Adrenal gland (tissue), 12 donors: Measurements from ENCODE around the gene TAS1R1. TPM values are rescaled to one million over a fixed set of nuclear protein-coding genes. Genes with fewer than 3 reads are reported as not detected.

Source experiments
- DNase-seq, 7 donors: peaks; one replicate each; pipeline ENCODE4 v3.0.0-alpha.2; 2019 to 2020
- H3K27ac ChIP-seq, 5 donors: fragments of 200-600 bp; sonication (generic) in 4 of 5; 1 replicate in 3 of 5; 2 replicates in 2 of 5; pipeline versions ENCODE4 v1.5.1 to v1.8.0; 2016 to 2020; ENCODE audit warnings: mild to moderate bottlenecking in 1 of 5
- H3K27me3 ChIP-seq: fragments of 200-600 bp; 2 replicates; pipeline ENCODE4 v1.8.0; 2021
- H3K36me3 ChIP-seq, 2 donors: fragments of 200-600 bp; replicated peaks in 1 of 2; 1 replicate in 1 of 2; 2 replicates in 1 of 2; pipeline versions ENCODE4 v1.5.1 to v1.8.0; 2018 to 2022
- H3K4me1 ChIP-seq, 2 donors: fragments of 200-600 bp; replicated peaks in 1 of 2; 1 replicate in 1 of 2; 2 replicates in 1 of 2; pipeline versions ENCODE4 v1.5.1 to v1.8.0; 2018 to 2021
- H3K4me3 ChIP-seq, 4 donors: fragments of 200-600 bp; sonication (generic) in 3 of 4; one replicate each; pipeline ENCODE4 v1.5.1; 2016 to 2018
- H3K9me3 ChIP-seq, 3 donors: fragments of 200-600 bp; sonication (generic) in 1 of 3; replicated peaks in 1 of 3; 1 replicate in 2 of 3; 2 replicates in 1 of 3; pipeline versions ENCODE4 v1.5.1 to v1.8.0; 2016 to 2021
- POLR2A ChIP-seq, 2 donors: fragments of 450-650 bp; IDR thresholded peaks; one replicate each; pipeline ENCODE4 v1.6.1; 2017; ENCODE audit warnings: antibody characterized with exemption in 2 of 2, mild to moderate bottlenecking in 2 of 2, moderate library complexity in 1 of 2
- WGBS, 4 donors: extraction: QIAGEN DNeasy Blood & Tissue Kit in 2 of 4; methylation state at CpG; one replicate each; pipeline versions ENCODE4 v1.1.5 to v1.1.7; 2013 to 2017; 5-methylcytosine and 5-hydroxymethylcytosine counted together
- intact Hi-C, 2 donors: fragments of 100-400 bp; cut with DNase I; formaldehyde crosslinking; loops; one replicate each; pipeline versions ENCODE4 v1.14.1 to v1.15.0; 2022 to 2023
- polyA plus RNA-seq, 3 donors: library from polyadenylated mRNA; stranded (reverse); fragments of 200-250 nt in 2 of 3; fragments of 350-450 nt in 1 of 3; fragmentation: Illumina TruSeq in 1 of 3; extraction: RNeasy Lipid Tissue Mini Kit (QIAGEN cat#74804) in 1 of 3; gene quantifications; one replicate each; pipeline ENCODE4 v1.2.3, GENCODE V29; 2013 to 2014
- total RNA-seq, 9 donors: library from RNA; depleted of rRNA in 4 of 9; stranded (reverse); fragments of >200 nt in 4 of 9; fragments of 120-200 nt in 1 of 9; fragmentation: NEBNext Ultra II Directional in 1 of 9; extraction: Animal tissue kit (Norgen Biotek cat#: 25700) in 1 of 9; gene quantifications; one replicate each; pipeline versions ENCODE4 v1.1.0 to v1.2.4, GENCODE V29; 2013 to 2023
- TF ChIP-seq, protein P1 (sequence below), 6 experiments: fragments of 450-650 bp in 4 of 6; fragments of 200-600 bp in 2 of 6; sonication (generic) in 1 of 6; IDR thresholded peaks; 1 replicate in 5 of 6; 2 replicates in 1 of 6; pipeline versions ENCODE4 v1.5.1 to v1.8.0; 2016 to 2021; ENCODE audit warnings: antibody characterized with exemption in 6 of 6, mild to moderate bottlenecking in 2 of 6, moderate library complexity in 1 of 6
- donor health status: healthy with polysubstance abuse.
- donor health status: Bipolar disorder and iron deficiency.
- donor health status: DM: yes; HTN: yes; CAD: no.
- donor health status: DM: no; HTN: no; CAD: no.
- donor health status: DM: no; HTN: no; CAD: no.
- donor health status: DM: yes; HTN: yes; CAD: no.

TAS1R1 gene
- total and polyA plus RNA-seq, 12 donors: 0.11 to 0.83 (median 0.40) TPM; not detected in 5

DNA sequence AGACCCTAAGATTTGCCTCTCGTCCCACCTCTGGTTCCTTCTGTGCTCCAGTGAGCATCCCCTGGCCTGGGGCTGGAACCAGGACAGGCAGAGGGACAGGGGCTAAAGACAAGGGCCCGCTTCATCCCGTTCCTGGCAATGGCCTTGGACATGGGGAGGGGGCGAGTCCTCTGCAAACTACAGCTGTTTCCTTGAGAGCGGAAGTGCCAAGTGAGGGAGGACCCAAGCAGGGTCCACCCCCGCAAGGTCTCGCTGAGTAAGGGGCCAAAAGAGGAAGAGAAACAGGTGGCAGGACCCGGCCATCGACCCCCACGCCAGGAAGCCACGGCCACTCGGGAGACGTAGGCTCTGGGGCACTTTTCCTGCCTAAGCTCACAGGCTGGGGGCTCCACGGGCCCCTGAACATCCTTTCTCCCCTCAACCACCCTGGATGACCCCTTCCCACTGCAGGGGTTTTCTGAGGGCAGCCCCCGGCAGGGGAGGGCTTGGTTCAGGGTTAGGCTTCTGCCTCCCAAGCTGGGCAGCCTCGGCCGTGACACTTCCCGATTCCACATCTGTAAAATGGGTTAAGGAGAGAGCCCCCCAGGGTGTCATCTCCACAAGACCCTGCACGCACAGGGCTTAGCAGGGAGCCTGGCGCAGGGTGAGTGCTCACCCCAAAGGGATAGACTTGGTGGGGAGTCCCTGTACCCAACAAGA, 45.7 kb upstream of the TAS1R1 start:
- DNase-seq: no peak
- intact Hi-C loops: no loop called here
- Histone ChIP-seq H3K4me1 (peaks cover 0 to 25% of the 10 kb centered on the region in 2 donors), H3K4me3 (no peak overlapping the region), H3K27me3 (no peaks in the 10 kb centered on the region), H3K9me3 (no peaks in the 10 kb centered on the region), H3K36me3 (no peaks in the 10 kb centered on the region), H3K27ac (peak overlapping the region in 1 of 5 donors; percentile 26)
- TF ChIP-seq, protein P1, sequence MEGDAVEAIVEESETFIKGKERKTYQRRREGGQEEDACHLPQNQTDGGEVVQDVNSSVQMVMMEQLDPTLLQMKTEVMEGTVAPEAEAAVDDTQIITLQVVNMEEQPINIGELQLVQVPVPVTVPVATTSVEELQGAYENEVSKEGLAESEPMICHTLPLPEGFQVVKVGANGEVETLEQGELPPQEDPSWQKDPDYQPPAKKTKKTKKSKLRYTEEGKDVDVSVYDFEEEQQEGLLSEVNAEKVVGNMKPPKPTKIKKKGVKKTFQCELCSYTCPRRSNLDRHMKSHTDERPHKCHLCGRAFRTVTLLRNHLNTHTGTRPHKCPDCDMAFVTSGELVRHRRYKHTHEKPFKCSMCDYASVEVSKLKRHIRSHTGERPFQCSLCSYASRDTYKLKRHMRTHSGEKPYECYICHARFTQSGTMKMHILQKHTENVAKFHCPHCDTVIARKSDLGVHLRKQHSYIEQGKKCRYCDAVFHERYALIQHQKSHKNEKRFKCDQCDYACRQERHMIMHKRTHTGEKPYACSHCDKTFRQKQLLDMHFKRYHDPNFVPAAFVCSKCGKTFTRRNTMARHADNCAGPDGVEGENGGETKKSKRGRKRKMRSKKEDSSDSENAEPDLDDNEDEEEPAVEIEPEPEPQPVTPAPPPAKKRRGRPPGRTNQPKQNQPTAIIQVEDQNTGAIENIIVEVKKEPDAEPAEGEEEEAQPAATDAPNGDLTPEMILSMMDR (IDR thresholded peaks at IDR 0.05): no peak
- TF ChIP-seq POLR2A (IDR thresholded peaks at IDR 0.05): no peak
- 67 to 85% (median 74%) methylated on average over 5 to 20 of the region's 20 CpGs for WGBS, 4 donors

DNA sequence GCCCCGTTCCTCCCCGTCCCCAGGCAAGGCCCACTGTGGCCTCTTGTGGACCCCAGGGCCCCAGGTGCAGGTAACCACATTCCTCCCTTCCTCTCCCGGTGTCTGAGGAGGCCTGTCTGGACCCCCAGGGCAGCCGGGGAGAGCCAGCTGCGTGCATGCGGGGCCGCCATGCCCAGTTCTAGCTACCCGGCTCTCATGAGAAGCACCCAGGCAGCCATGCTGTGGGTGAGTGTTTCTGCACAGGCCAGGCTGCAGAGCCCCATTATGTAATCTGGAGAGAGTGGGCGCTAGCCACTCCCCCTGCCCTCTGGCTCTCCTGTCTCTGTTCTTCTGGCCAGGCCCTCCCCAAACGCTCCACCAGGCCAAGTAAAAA, 45.2 kb upstream of the TAS1R1 start:
- no peak for TF ChIP-seq POLR2A (IDR thresholded peaks at IDR 0.05)
- TF ChIP-seq, protein P1 (IDR thresholded peaks at IDR 0.05): no peak
- no peak overlapping the region for H3K4me3 ChIP-seq
- peaks cover 0 to 25% of the 10 kb centered on the region in 2 donors for H3K4me1 ChIP-seq
- peak overlapping the region in 1 of 5 donors; percentile 26 for H3K27ac ChIP-seq
- H3K36me3 ChIP-seq: no peaks in the 10 kb centered on the region
- H3K9me3 ChIP-seq: no peaks in the 10 kb centered on the region
- 71 to 81% (median 81%) methylated on average over 8 to 10 of the region's 10 CpGs; no CpG with 5 or more reads in 1 of the 4 donors for WGBS, 4 donors
- DNase-seq: peak in 2 of 7 donors; percentile 30 to 41
- intact Hi-C loops: no loop called here
- H3K27me3 ChIP-seq: no peaks in the 10 kb centered on the region

DNA sequence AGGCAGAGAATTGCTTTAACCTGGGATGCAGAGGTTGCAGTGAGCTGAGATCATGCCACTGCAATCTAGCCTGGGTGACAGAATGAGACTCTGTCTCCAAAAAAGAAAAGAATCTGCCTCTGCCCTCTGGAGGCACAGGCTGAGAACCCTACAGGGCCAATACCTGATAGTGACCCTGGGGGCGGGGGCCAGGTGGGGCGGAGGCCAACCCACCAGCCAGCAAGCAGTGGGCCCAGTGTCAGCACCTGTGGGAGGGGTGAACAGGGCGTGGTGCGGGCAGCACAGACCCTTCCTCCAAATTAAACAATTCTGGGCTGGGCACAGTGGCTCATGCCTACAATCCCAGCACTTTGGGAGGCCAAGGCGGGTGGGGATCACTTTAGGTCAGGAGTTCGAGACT, 44.6 kb upstream of the TAS1R1 start:
- H3K9me3 ChIP-seq: no peaks in the 10 kb centered on the region
- TF ChIP-seq POLR2A (IDR thresholded peaks at IDR 0.05): no peak
- TF ChIP-seq, protein P1 (IDR thresholded peaks at IDR 0.05): no peak
- H3K27ac ChIP-seq: no peak overlapping the region
- WGBS, 4 donors: 79 to 100% (median 95%) methylated on average over 5 to 6 of the region's 6 CpGs
- DNase-seq: no peak
- peaks cover 0 to 25% of the 10 kb centered on the region in 2 donors for H3K4me1 ChIP-seq
- H3K36me3 ChIP-seq: no peaks in the 10 kb centered on the region
- intact Hi-C loops: no loop called here
- H3K4me3 ChIP-seq: no peak overlapping the region
- no peaks in the 10 kb centered on the region for H3K27me3 ChIP-seq

DNA sequence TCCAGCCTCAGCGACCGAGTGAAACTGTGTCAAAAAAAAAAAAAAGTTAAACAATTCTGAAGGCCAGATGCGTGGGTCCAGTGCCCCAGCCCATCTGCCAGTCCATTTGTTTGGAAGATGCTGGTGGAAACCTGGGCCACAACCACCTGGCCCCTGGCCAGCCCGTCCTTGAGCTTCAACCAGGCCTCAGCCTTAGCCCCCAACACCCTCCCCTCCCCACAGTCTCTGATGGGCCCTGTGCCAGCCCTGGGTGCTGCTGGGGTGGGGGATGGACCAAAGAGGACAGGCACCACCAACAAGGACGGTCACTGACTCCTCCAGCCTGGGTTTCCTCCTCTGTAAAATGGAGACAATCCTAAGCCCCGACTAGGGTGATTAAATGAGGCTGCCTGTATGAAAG, 44.1 kb upstream of the TAS1R1 start:
- no peak overlapping the region for H3K4me3 ChIP-seq
- no peak for TF ChIP-seq POLR2A (IDR thresholded peaks at IDR 0.05)
- TF ChIP-seq, protein P1 (IDR thresholded peaks at IDR 0.05): no peak
- no peak for DNase-seq
- WGBS, 4 donors: 57 to 69% (median 62%) methylated on average over 6 of the region's 6 CpGs
- H3K27me3 ChIP-seq: no peaks in the 10 kb centered on the region
- peaks cover 0 to 25% of the 10 kb centered on the region in 2 donors for H3K4me1 ChIP-seq
- H3K27ac ChIP-seq: no peak overlapping the region
- no peaks in the 10 kb centered on the region for H3K36me3 ChIP-seq
- intact Hi-C loops: no loop called here
- no peaks in the 10 kb centered on the region for H3K9me3 ChIP-seq
